ENCODE data around the gene JAZF1.

The JAZF1 gene

GRCh38 chr7:28005075-28005846, 175.3 kb downstream of the JAZF1 start:
- Histone ChIP-seq H3K36me3 (replicated peaks) (no peaks in the 10 kb centered on the region), H3K4me3 (ENCODE audit: low read depth, low read length) (no peak overlapping the region), H3K27ac (no peak overlapping the region), H3K27me3 (replicated peaks) (no peaks in the 10 kb centered on the region)
- TF ChIP-seq CTCF (IDR thresholded peaks at IDR 0.05; ENCODE audit: low read depth, low read length, missing control alignments), result no peak
- DNase-seq, result no peak
- in situ Hi-C loops (cut with HindIII; ENCODE audit: low pct_ligation_motif_present, low sequenced_read_pairs), result no loop called here

DNA sequence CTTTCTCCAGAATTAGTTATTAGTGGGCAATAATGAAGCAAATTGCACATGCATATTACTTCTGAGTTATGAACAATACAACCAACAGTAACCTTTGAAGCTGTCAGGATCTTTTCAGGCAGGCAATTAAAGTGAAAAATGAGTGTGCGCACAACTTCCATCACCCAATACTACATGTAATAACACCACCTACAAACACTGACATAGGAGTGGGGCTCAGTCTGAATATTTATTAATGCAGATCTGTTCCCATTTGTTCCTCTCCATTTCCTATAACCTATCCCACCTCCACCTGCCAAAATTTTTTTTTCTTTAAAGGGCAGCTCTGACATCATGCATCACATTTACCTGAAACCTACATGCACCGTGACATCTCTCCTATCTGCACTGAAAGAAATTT, 177.2 kb downstream of the JAZF1 start:
- H3K27ac ChIP-seq, result no peak overlapping the region
- DNase-seq, result no peak
- TF ChIP-seq CTCF (IDR thresholded peaks at IDR 0.05; ENCODE audit: low read depth, low read length, missing control alignments), result no peak
- no peaks in the 10 kb centered on the region for H3K36me3 ChIP-seq (replicated peaks)
- H3K27me3 ChIP-seq (replicated peaks), result no peaks in the 10 kb centered on the region
- H3K4me3 ChIP-seq (ENCODE audit: low read depth, low read length), result no peak overlapping the region
- in situ Hi-C loops (cut with HindIII; ENCODE audit: low pct_ligation_motif_present, low sequenced_read_pairs), result no loop called here

DNA sequence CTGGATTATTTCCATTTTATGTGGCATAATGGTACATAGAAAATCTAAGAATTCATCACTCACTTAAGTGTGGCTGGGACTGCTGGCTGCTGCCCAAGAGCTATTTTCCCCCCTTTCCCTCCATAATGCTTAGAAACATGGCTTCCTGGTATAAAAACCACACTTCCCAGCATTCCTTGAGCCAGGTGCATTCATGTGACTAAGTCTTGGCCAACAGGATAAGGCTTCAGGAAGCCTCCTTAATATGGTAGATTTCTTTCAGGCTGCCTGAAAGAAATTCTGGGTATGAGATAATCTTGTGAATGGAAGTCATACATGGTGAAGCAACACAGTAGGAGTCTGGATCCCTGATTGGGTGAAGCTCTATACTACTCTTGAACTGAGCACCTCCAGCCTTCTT, 178.0 kb downstream of the JAZF1 start:
- Histone ChIP-seq H3K4me3 (ENCODE audit: low read depth, low read length) (no peak overlapping the region), H3K27ac (no peak overlapping the region), H3K36me3 (replicated peaks) (no peaks in the 10 kb centered on the region), H3K27me3 (replicated peaks) (no peaks in the 10 kb centered on the region)
- no peak for TF ChIP-seq CTCF (IDR thresholded peaks at IDR 0.05; ENCODE audit: low read depth, low read length, missing control alignments)
- no peak for DNase-seq
- in situ Hi-C loops (cut with HindIII; ENCODE audit: low pct_ligation_motif_present, low sequenced_read_pairs), result no loop called here

DNA sequence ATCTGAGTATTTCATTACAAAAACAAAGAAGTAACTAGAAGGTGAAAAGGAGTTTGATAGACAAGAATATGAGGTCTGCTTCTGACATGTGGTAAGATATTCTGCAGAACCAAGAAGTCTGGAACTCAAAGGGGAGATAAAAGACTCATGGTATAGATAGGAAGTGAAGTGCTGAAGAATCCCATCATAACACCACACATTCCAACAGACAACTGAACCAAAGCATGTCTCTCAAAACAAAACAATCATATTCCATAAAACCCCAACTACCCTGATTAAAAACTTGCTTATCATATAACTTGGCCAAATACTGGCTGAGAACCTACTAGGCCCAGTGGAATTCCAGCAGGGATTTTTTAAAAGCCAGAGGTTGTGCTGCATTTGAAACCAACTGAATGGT, 178.7 kb downstream of the JAZF1 start:
- in situ Hi-C loops (cut with HindIII; ENCODE audit: low pct_ligation_motif_present, low sequenced_read_pairs), result no loop called here
- H3K27ac ChIP-seq, result no peak overlapping the region
- TF ChIP-seq CTCF (IDR thresholded peaks at IDR 0.05; ENCODE audit: low read depth, low read length, missing control alignments), result no peak
- no peaks in the 10 kb centered on the region for H3K36me3 ChIP-seq (replicated peaks)
- no peak for DNase-seq
- no peak overlapping the region for H3K4me3 ChIP-seq (ENCODE audit: low read depth, low read length)
- H3K27me3 ChIP-seq (replicated peaks), result no peaks in the 10 kb centered on the region

- Histone ChIP-seq H3K36me3 (replicated peaks) (no peaks in the 10 kb centered on the region), H3K27me3 (replicated peaks) (no peaks in the 10 kb centered on the region), H3K27ac (no peak overlapping the region), H3K4me3 (ENCODE audit: low read depth, low read length) (no peak overlapping the region)
- in situ Hi-C loops (cut with HindIII; ENCODE audit: low pct_ligation_motif_present, low sequenced_read_pairs), result no loop called here
- TF ChIP-seq CTCF (IDR thresholded peaks at IDR 0.05; ENCODE audit: low read depth, low read length, missing control alignments), result no peak
- DNase-seq, result no peak
Observed at GRCh38 chr7:27999829-28000228, 180.8 kb downstream of the JAZF1 start.

DNA sequence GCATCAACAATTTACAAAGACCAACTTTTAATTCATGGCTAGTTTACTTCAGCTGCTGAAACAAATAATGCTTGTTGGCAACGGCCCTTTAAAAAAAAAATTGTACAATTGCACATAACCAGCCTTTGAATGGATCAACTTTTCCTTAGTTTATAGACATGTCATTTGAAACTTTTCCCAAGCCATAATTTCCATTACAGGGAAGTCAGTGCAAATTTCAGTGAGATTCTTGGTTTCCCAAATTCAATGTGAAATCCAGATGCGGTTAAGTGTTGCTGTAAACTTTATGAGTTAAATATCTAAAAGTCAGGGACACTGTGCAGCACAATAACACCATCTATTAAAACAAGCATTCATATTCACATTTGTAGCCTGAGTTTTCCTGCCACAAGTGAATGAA, 182.2 kb downstream of the JAZF1 start:
- no peaks in the 10 kb centered on the region for H3K27me3 ChIP-seq (replicated peaks)

More for the DNA sequence above, 182.2 kb downstream of the JAZF1 start:
- in situ Hi-C loops (cut with HindIII; ENCODE audit: low pct_ligation_motif_present, low sequenced_read_pairs), result no loop called here
- Histone ChIP-seq H3K27ac (no peak overlapping the region), H3K4me3 (ENCODE audit: low read depth, low read length) (no peak overlapping the region), H3K36me3 (replicated peaks) (no peaks in the 10 kb centered on the region)
- DNase-seq, result no peak
- TF ChIP-seq CTCF (IDR thresholded peaks at IDR 0.05; ENCODE audit: low read depth, low read length, missing control alignments), result no peak

Measured in brain microvascular endothelial cell (primary cell).